H1 (cell line): Measurements from ENCODE around the gene UBL4A. TPM values are rescaled to one million over a fixed set of nuclear protein-coding genes. Genes with fewer than 3 reads are reported as not detected.

Source experiments
- CTCF ChIA-PET: fragments of 300-600 bp; sonication (Branson Sonifier 250); formaldehyde crosslinking; loops from one replicate; lab custom pipeline; 2021; ENCODE audit not compliant: partially characterized antibody; lab: Charles Lee
- POLR2A ChIA-PET: fragments of 300-600 bp; sonication (Branson Sonifier 250); formaldehyde crosslinking; loops from one replicate; lab custom pipeline; 2021; ENCODE audit warnings: inconsistent platforms; ENCODE audit not compliant: partially characterized antibody; lab: Charles Lee
- DNase-seq, 2 experiments: peaks; one replicate each; pipeline versions ENCODE4 v3.0.0 to v3.0.0-alpha.2; 2010 to 2022; ENCODE audit warnings: low spot score in 2 of 2, low read depth in 1 of 2, mixed read lengths in 1 of 2
- FAIRE-seq: peaks from 2 replicates; lab custom pipeline; 2011; peaks lifted over from hg19 to GRCh38; lab: Jason Lieb, UNC
- H2AFZ ChIP-seq: 2 replicates; pipeline ENCODE4 v1.8.1; 2012; ENCODE audit warnings: low read length, inconsistent platforms
- H2AK5ac ChIP-seq: 2 replicates; pipeline ENCODE4 v1.6.1; 2013; ENCODE audit warnings: low read depth, low read length
- H2BK120ac ChIP-seq: replicated peaks from 2 replicates; pipeline ENCODE3; 2013; ENCODE audit warnings: low read depth, low read length, inconsistent platforms
- H2BK12ac ChIP-seq: 2 replicates; pipeline ENCODE4 v1.6.1; 2013; ENCODE audit warnings: low read depth, low read length
- H2BK15ac ChIP-seq: 2 replicates; pipeline ENCODE4 v1.6.1; 2013; ENCODE audit warnings: low read length
- H2BK20ac ChIP-seq: 2 replicates; pipeline ENCODE4 v1.6.1; 2013; ENCODE audit warnings: low read length
- H2BK5ac ChIP-seq: 2 replicates; pipeline ENCODE4 v1.6.1; 2013; ENCODE audit warnings: low read depth, low read length
- H3K14ac ChIP-seq: 2 replicates; pipeline ENCODE4 v1.6.1; 2013; ENCODE audit warnings: inconsistent platforms; ENCODE audit not compliant: insufficient read length
- H3K18ac ChIP-seq: 2 replicates; pipeline ENCODE4 v1.6.1; 2013; ENCODE audit warnings: low read length; ENCODE audit errors: extremely low read depth
- H3K23ac ChIP-seq: 2 replicates; pipeline ENCODE4 v1.6.1; 2013; ENCODE audit warnings: inconsistent platforms; ENCODE audit not compliant: insufficient read length
- H3K23me2 ChIP-seq: 2 replicates; pipeline ENCODE4 v1.6.1; 2013; ENCODE audit warnings: low read depth, low read length
- H3K27ac ChIP-seq: 2 replicates; pipeline ENCODE4 v1.6.1; 2011; ENCODE audit warnings: low read depth, low read length, inconsistent platforms
- H3K27me3 ChIP-seq, 4 experiments: replicated peaks in 1 of 4; 1 replicate in 1 of 4; 2 replicates in 3 of 4; pipeline versions ENCODE4 v1.6.1 to v1.8.1; 2011 to 2013; ENCODE audit warnings: low read length in 3 of 4, mild to moderate bottlenecking in 3 of 4, inconsistent platforms in 2 of 4, mixed read lengths in 2 of 4, moderate library complexity in 1 of 4; ENCODE audit not compliant: control insufficient read depth in 3 of 4, insufficient read depth in 3 of 4; ENCODE audit errors: extremely low read depth in 1 of 4
- H3K36me3 ChIP-seq, 4 experiments: 2 replicates each; pipeline versions ENCODE4 v1.6.1 to v1.8.1; 2011 to 2013; ENCODE audit warnings: mild to moderate bottlenecking in 4 of 4, low read length in 3 of 4, moderate library complexity in 2 of 4, control low read depth in 1 of 4, inconsistent platforms in 1 of 4; ENCODE audit not compliant: insufficient read depth in 4 of 4, control insufficient read depth in 2 of 4
- H3K4ac ChIP-seq: replicated peaks from 2 replicates; pipeline ENCODE3; 2013; ENCODE audit warnings: low read length, low read depth, mixed read lengths, inconsistent platforms; ENCODE audit not compliant: insufficient read length
- H3K4me1 ChIP-seq, 4 experiments: replicated peaks in 1 of 4; 1 replicate in 1 of 4; 2 replicates in 3 of 4; pipeline versions ENCODE4 v1.6.1 to v1.8.1; 2011 to 2013; ENCODE audit warnings: low read length in 3 of 4, inconsistent platforms in 2 of 4, mixed read lengths in 1 of 4; ENCODE audit not compliant: insufficient read depth in 4 of 4, control insufficient read depth in 3 of 4
- H3K4me2 ChIP-seq, 2 experiments: 2 replicates each; pipeline versions ENCODE4 v1.6.1 to v1.8.1; 2011 to 2013; ENCODE audit warnings: low read depth in 2 of 2, low read length in 2 of 2, control low read depth in 1 of 2, inconsistent platforms in 1 of 2, mild to moderate bottlenecking in 1 of 2; ENCODE audit not compliant: insufficient read depth in 1 of 2
- H3K4me3 ChIP-seq, 4 experiments: fragments of 200-600, 300-600 bp in 1 of 4; sonication (generic), shearing (Covaris generic), sonication (Bioruptor Twin) in 1 of 4; 2 replicates each; pipeline versions ENCODE4 v1.5.1 to v1.8.1; 2011 to 2016; ENCODE audit warnings: low read length in 4 of 4, low read depth in 3 of 4, control low read depth in 2 of 4, inconsistent platforms in 2 of 4, mild to moderate bottlenecking in 2 of 4, mixed read lengths in 1 of 4, moderate library complexity in 1 of 4; ENCODE audit not compliant: insufficient read depth in 2 of 4; ENCODE audit errors: extremely low read depth in 1 of 4
- H3K56ac ChIP-seq: replicated peaks from 2 replicates; pipeline ENCODE3; 2013; ENCODE audit warnings: low read depth, mild to moderate bottlenecking, mixed read lengths, low read length, inconsistent platforms; ENCODE audit not compliant: insufficient read length
- H3K79me1 ChIP-seq: 2 replicates; pipeline ENCODE4 v1.6.1; 2013; ENCODE audit warnings: low read depth, low read length, control low read depth
- H3K79me2 ChIP-seq, 2 experiments: 2 replicates each; pipeline versions ENCODE4 v1.6.1 to v1.8.1; 2012 to 2013; ENCODE audit warnings: low read length in 2 of 2, mild to moderate bottlenecking in 2 of 2, inconsistent platforms in 1 of 2; ENCODE audit not compliant: insufficient read depth in 2 of 2, control insufficient read depth in 1 of 2
- H3K9ac ChIP-seq, 4 experiments: replicated peaks in 1 of 4; 1 replicate in 1 of 4; 2 replicates in 3 of 4; pipeline versions ENCODE4 v1.6.1 to v1.8.1; 2011 to 2013; ENCODE audit warnings: low read depth in 3 of 4, low read length in 3 of 4, control low read depth in 2 of 4, mild to moderate bottlenecking in 2 of 4, moderate library complexity in 2 of 4, inconsistent platforms in 1 of 4; ENCODE audit errors: extremely low read depth in 1 of 4
- H3K9me3 ChIP-seq, 2 experiments: 2 replicates each; pipeline versions ENCODE4 v1.6.1 to v1.8.1; 2012 to 2013; ENCODE audit warnings: mild to moderate bottlenecking in 2 of 2, moderate library complexity in 2 of 2, control low read depth in 1 of 2, inconsistent platforms in 1 of 2, low read depth in 1 of 2, low read length in 1 of 2, mixed read lengths in 1 of 2; ENCODE audit not compliant: insufficient read depth in 2 of 2
- H4K20me1 ChIP-seq, 2 experiments: replicated peaks in 1 of 2; 2 replicates each; pipeline versions ENCODE3 to v1.8.1; 2011 to 2013; ENCODE audit warnings: inconsistent platforms in 2 of 2, low read length in 2 of 2, mild to moderate bottlenecking in 1 of 2; ENCODE audit not compliant: insufficient read depth in 2 of 2, control insufficient read depth in 1 of 2
- H4K5ac ChIP-seq: 2 replicates; pipeline ENCODE4 v1.6.1; 2013; ENCODE audit warnings: low read length, low read depth, mixed read lengths, inconsistent platforms; ENCODE audit not compliant: insufficient read length
- H4K8ac ChIP-seq: 2 replicates; pipeline ENCODE4 v1.8.0; 2013; ENCODE audit warnings: mild to moderate bottlenecking, moderate library complexity, low read length, inconsistent platforms; ENCODE audit not compliant: insufficient read depth; ENCODE audit errors: extremely low read depth
- H4K91ac ChIP-seq: replicated peaks from 2 replicates; pipeline ENCODE3; 2013; ENCODE audit warnings: low read length, mixed read lengths, inconsistent platforms; ENCODE audit not compliant: insufficient read length
- ATF2 ChIP-seq: IDR thresholded peaks from 2 replicates; pipeline ENCODE4 v1.6.1; 2012; ENCODE audit warnings: low read length, inconsistent platforms
- BCL11A ChIP-seq, 2 experiments: IDR thresholded peaks; one replicate each; pipeline ENCODE4 v1.6.1; 2011; ENCODE audit warnings: low read depth in 2 of 2, low read length in 2 of 2, mild to moderate bottlenecking in 2 of 2
- CEBPB ChIP-seq: IDR thresholded peaks from 2 replicates; pipeline ENCODE4 v1.6.1; 2012; ENCODE audit warnings: low read depth, low read length
- EP300 ChIP-seq, 2 experiments: IDR thresholded peaks; 1 replicate in 1 of 2; 2 replicates in 1 of 2; pipeline ENCODE4 v1.6.1; 2011 to 2012; ENCODE audit warnings: low read depth in 2 of 2, low read length in 2 of 2, mild to moderate bottlenecking in 2 of 2, borderline replicate concordance in 1 of 2, inconsistent platforms in 1 of 2, moderate library complexity in 1 of 2
- JUN ChIP-seq: IDR thresholded peaks from 2 replicates; pipeline ENCODE4 v1.6.1; 2011; ENCODE audit warnings: low read depth, mild to moderate bottlenecking, improper control_type of control experiment, low read length
- KDM4A ChIP-seq: IDR thresholded peaks from one replicate; pipeline ENCODE4 v1.7.1; 2012; ENCODE audit warnings: low read depth, mild to moderate bottlenecking, moderate library complexity, low read length, inconsistent platforms; ENCODE audit not compliant: severe bottlenecking
- NRF1 ChIP-seq: IDR thresholded peaks from 2 replicates; pipeline ENCODE4 v1.6.1; 2011; ENCODE audit warnings: mild to moderate bottlenecking, low read depth, low read length, improper control_type of control experiment
- POLR2AphosphoS5 ChIP-seq: IDR thresholded peaks from 2 replicates; pipeline ENCODE4 v1.6.1; 2011; ENCODE audit warnings: low read depth, low read length
- POU5F1 ChIP-seq: IDR thresholded peaks from 2 replicates; pipeline ENCODE4 v1.6.1; 2011; ENCODE audit warnings: low read depth, mild to moderate bottlenecking, low read length, moderate library complexity
- SUZ12 ChIP-seq: fragments of 200-600 bp; sonication (generic); IDR thresholded peaks from 2 replicates; pipeline ENCODE4 v1.6.1; 2012; ENCODE audit warnings: mild to moderate bottlenecking, inconsistent platforms, low read length, moderate library complexity, mixed read lengths
- TAF7 ChIP-seq: optimal IDR thresholded peaks from 2 replicates; pipeline ENCODE3; 2011; ENCODE audit warnings: low read depth, mild to moderate bottlenecking, inconsistent platforms, low read length, moderate library complexity, borderline replicate concordance
- WGBS, 2 experiments: shearing (Covaris generic) in 1 of 2; methylation state at CpG; one replicate each; pipeline versions ENCODE4 v1.1.6 to v1.1.7; 2013 to 2015; ENCODE audit warnings: low lambda C conversion rate in 2 of 2, mixed read lengths in 2 of 2, inconsistent platforms in 1 of 2, low coverage in 1 of 2, missing lambda C conversion rate in 1 of 2; ENCODE audit not compliant: insufficient replicate concordance in 2 of 2, insufficient coverage in 1 of 2, insufficient read length in 1 of 2; ENCODE audit errors: extremely low coverage in 1 of 2, missing lambda C conversion rate in 1 of 2; 5-methylcytosine and 5-hydroxymethylcytosine counted together
- polyA plus RNA-seq, 7 experiments: library from polyadenylated mRNA; depleted of rRNA in 3 of 7; stranded (reverse) in 5 of 7; unstranded in 2 of 7; fragments of >200 nt in 5 of 7; fragments of 200-250 nt in 2 of 7; gene quantifications; 1 replicate in 5 of 7; 2 replicates in 1 of 7; 4 replicates in 1 of 7; pipeline versions ENCODE4 v1.2.1 to v1.2.3, GENCODE V29; 2011 to 2013; ENCODE audit warnings: missing spikeins in 2 of 7, mixed read lengths in 2 of 7
- total RNA-seq: library from RNA; stranded (reverse); fragmentation: NEBNext Ultra II Directional; extraction: Animal tissue kit (Norgen Biotek cat#: 25700); gene quantifications from 2 replicates; pipeline ENCODE4 v1.2.1, GENCODE V29; 2021

The UBL4A gene
- total and polyA plus RNA-seq, 2 of the 8 experiments (the other 6 are each of a cell fraction or from before 2014, with no cell fraction given): 23.1 to 31.7 TPM

- H3K4me1 ChIP-seq: peaks cover 0 to 3% (median 0%) of the 10 kb centered on the region in 4 experiments; a peak in 1 of 7 replicates
- peaks cover 0 to 2% of the 10 kb centered on the region in 2 experiments for H4K20me1 ChIP-seq
- H3K36me3 ChIP-seq: peaks cover 0 to 17% (median 5%) of the 10 kb centered on the region in 4 experiments; a peak in 5 of 8 replicates
- no peak overlapping the region for H3K4me3 ChIP-seq
- H4K91ac ChIP-seq: no peak overlapping the region
- no peak overlapping the region for H3K56ac ChIP-seq
- no peak overlapping the region for H2BK15ac ChIP-seq
- no peak overlapping the region for H2BK12ac ChIP-seq
- H3K23ac ChIP-seq: no peak overlapping the region
- no peak overlapping the region for H3K4ac ChIP-seq
- no peak overlapping the region for H3K9ac ChIP-seq
- WGBS, 2 experiments: 90% methylated on average over 2 of the region's 18 CpGs; no CpG with 5 or more reads in 1 of the 2 experiments
- no peak overlapping the region for H2AK5ac ChIP-seq
- H2BK120ac ChIP-seq: no peak overlapping the region
- CTCF ChIA-PET: interaction anchor here (1.0 to 1.4 kb wide), 3 partner anchors 28 to 78 kb away, joined by 3 read pairs; no protein-coding TSS in a partner anchor
- H3K27ac ChIP-seq: no peak overlapping the region
- no peak overlapping the region for H4K8ac ChIP-seq
- no peak overlapping the region for H2BK20ac ChIP-seq
- no peaks in the 10 kb centered on the region for H3K9me3 ChIP-seq
- H3K79me1 ChIP-seq: no peaks in the 10 kb centered on the region; the same call in 1 of the 2 replicates
- H3K27me3 ChIP-seq: no peaks in the 10 kb centered on the region
- FAIRE-seq (no peak), DNase-seq (no peak)
- no peak overlapping the region for H3K4me2 ChIP-seq
- H3K18ac ChIP-seq: no peak overlapping the region
- H3K23me2 ChIP-seq: no peaks in the 10 kb centered on the region; the same call in 1 of the 2 replicates
- no peak overlapping the region for H2BK5ac ChIP-seq
- no peak overlapping the region for H3K14ac ChIP-seq
- no peak for TF ChIP-seq JUN
- no peak for TF ChIP-seq POLR2AphosphoS5
- no peak for TF ChIP-seq ATF2
- no peak for TF ChIP-seq SUZ12
- no peak for TF ChIP-seq EP300 (IDR thresholded peaks at IDR 0.05; ENCODE audit: borderline replicate concordance in 1 of 2, low read depth in 2 of 2, low read length in 2 of 2)
- TF ChIP-seq NRF1: no peak
- TF ChIP-seq CEBPB: no peak
- no peak for TF ChIP-seq TAF7
- TF ChIP-seq BCL11A (IDR thresholded peaks at IDR 0.05; ENCODE audit: low read depth in 2 of 2, low read length in 2 of 2): no peak
- TF ChIP-seq POU5F1: no peak
- no peak for TF ChIP-seq KDM4A
- POLR2A ChIA-PET: interaction anchor here (0.6 to 1.4 kb wide), 5 partner anchors 8 to 50 kb away, joined by 3 to 4 read pairs (median 3); partner anchors contain the start of gene PLXNA3
- no peak overlapping the region for H2AFZ ChIP-seq
- no peak overlapping the region for H4K5ac ChIP-seq
- no peaks in the 10 kb centered on the region; a peak in 1 of 4 replicates for H3K79me2 ChIP-seq
These were observed 36.8 kb downstream of the UBL4A start for GRCh38 chrX:154449618-154450017.
